HepG2 (cell line): ENCODE results near the gene RMND5A. TPM values are rescaled to one million over a fixed set of nuclear protein-coding genes. Genes with fewer than 3 reads are reported as not detected.

Experiments
- BCL3 ChIP-seq: sonication (generic); formaldehyde crosslinking; IDR thresholded peaks from 2 replicates; pipeline ENCODE4 v1.5.1; 2020; ENCODE audit warnings: mild to moderate bottlenecking, missing genetic modification reagents, moderate library complexity
- BCLAF1 ChIP-seq: fragments of 450-650 bp; IDR thresholded peaks from 2 replicates; pipeline ENCODE4 v1.6.1; 2017; ENCODE audit warnings: mild to moderate bottlenecking
- CREBL2 ChIP-seq: sonication (generic); formaldehyde crosslinking; IDR thresholded peaks from 2 replicates; pipeline ENCODE4 v1.8.1; 2023; ENCODE audit warnings: missing genetic modification reagents, mild to moderate bottlenecking, borderline replicate concordance
- NCOA5 ChIP-seq: sonication (generic); formaldehyde crosslinking; IDR thresholded peaks from 2 replicates; pipeline ENCODE4 v1.4.0; 2020; ENCODE audit warnings: missing genetic modification reagents
- POGZ ChIP-seq: sonication (generic); formaldehyde crosslinking; IDR thresholded peaks from 2 replicates; pipeline ENCODE4 v1.4.0; 2020; ENCODE audit warnings: mild to moderate bottlenecking, missing genetic modification reagents
- PTBP1 ChIP-seq: fragments of 200-400 bp; formaldehyde crosslinking; IDR thresholded peaks from 2 replicates; pipeline ENCODE4 v1.6.1; 2018; ENCODE audit warnings: low read length, low read depth; ENCODE audit not compliant: poor library complexity, severe bottlenecking
- SATB2 ChIP-seq: sonication (generic); formaldehyde crosslinking; IDR thresholded peaks from 2 replicates; pipeline ENCODE4 v1.5.0; 2020; ENCODE audit warnings: missing genetic modification reagents
- SP1 ChIP-seq, 2 experiments: fragments of 450-650 bp in 1 of 2; sonication (generic) in 1 of 2; formaldehyde crosslinking in 1 of 2; IDR thresholded peaks; 2 replicates each; pipeline versions ENCODE4 v1.4.0 to v1.6.1; 2016 to 2020; ENCODE audit warnings: missing genetic modification reagents in 1 of 2
- WIZ ChIP-seq: sonication (generic); formaldehyde crosslinking; IDR thresholded peaks from 2 replicates; pipeline ENCODE4 v1.5.1; 2020; ENCODE audit warnings: mild to moderate bottlenecking, missing genetic modification reagents
- ZBTB43 ChIP-seq: sonication (generic); formaldehyde crosslinking; conservative IDR thresholded peaks from 2 replicates; pipeline ENCODE4 v1.4.0; 2020; ENCODE audit warnings: missing genetic modification reagents
- ZNF430 ChIP-seq: sonication (generic); formaldehyde crosslinking; IDR thresholded peaks from 2 replicates; pipeline ENCODE4 v1.9.0; 2021; ENCODE audit warnings: mild to moderate bottlenecking, missing genetic modification reagents
- ZNF891 ChIP-seq: sonication (generic); formaldehyde crosslinking; IDR thresholded peaks from 2 replicates; pipeline ENCODE4 v1.5.0; 2020; ENCODE audit warnings: mild to moderate bottlenecking, missing genetic modification reagents
- polyA plus RNA-seq, 8 experiments: library from polyadenylated mRNA; depleted of rRNA in 3 of 8; stranded (reverse) in 7 of 8; unstranded in 1 of 8; fragments of >200 nt; fragmentation: Illumina TruSeq in 4 of 8; extraction: Trizol in 4 of 8; gene quantifications; 2 replicates each; pipeline versions ENCODE4 v1.2.1 to v1.2.3, GENCODE V29; 2011 to 2016; ENCODE audit warnings: low read depth in 4 of 8, missing spikeins in 1 of 8, mixed read lengths in 1 of 8; ENCODE audit not compliant: insufficient read depth in 1 of 8
- total RNA-seq, 5 experiments: library from RNA; depleted of rRNA; stranded (reverse); fragments of >200 nt; fragmentation: Illumina TruSeq; extraction: Trizol; gene quantifications; 2 replicates each; pipeline ENCODE4 v1.2.3, GENCODE V29; 2016; ENCODE audit warnings: low read depth in 1 of 5
- TF ChIP-seq, protein P1 (sequence below): sonication (generic); formaldehyde crosslinking; IDR thresholded peaks from 2 replicates; pipeline ENCODE4 v1.9.0; 2022; ENCODE audit warnings: low read depth, missing genetic modification reagents
- TF ChIP-seq, protein P2 (sequence below): sonication (generic); formaldehyde crosslinking; IDR thresholded peaks from 2 replicates; pipeline ENCODE4 v1.5.0; 2020; ENCODE audit warnings: mild to moderate bottlenecking, missing genetic modification reagents, borderline replicate concordance

Gene RMND5A
- total and polyA plus RNA-seq, 2 of the 13 experiments (the other 11 are each of a cell fraction or from before 2014, with no cell fraction given): 31.0 to 66.4 TPM

DNA sequence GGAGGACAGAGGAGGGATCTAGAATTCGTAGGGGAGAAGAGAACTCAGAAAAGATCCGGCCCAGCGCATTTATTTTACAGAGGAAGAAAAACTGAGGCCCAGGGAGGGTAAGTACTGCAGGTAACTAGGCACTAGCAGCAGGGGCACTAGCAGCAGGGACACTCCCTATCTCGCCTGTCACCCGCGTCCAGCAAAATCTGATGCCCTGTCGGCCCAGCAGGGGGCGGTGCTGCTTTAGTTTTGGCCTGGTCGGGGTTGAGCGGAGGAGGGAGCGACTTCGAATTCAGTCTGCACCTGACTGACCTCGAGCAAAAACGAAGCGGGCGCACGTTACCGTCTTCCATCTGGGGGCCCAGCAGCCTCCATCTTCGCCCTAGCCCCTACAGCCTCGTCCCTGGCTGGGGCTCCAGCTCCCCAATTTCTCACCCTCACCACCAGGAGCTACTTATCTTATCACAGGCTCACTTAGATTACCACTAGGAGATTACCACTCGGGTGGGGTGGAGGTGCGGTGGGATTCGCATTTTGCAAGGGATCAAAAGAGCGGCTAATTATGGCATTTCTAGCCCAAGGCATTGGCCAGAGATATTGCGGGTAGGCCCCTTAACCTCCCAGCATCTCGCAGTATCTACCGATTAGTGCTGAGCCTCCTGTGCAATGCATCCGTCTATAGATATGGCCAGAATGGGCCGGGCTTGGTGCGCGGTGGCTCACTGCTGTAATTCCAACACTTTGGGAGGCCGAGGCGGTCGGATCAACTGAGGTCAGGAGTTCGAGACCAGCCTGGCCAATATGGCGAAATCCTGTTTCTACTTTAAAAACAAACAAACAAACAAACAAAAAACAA lies 88.4 kb downstream of the RMND5A start (continued):
- no peak for TF ChIP-seq BCL3 (CRISPR knock-in tag)
- no peak for TF ChIP-seq NCOA5
- TF ChIP-seq ZBTB43: no peak
- TF ChIP-seq SATB2: no peak
- TF ChIP-seq CREBL2 (CRISPR knock-in tag): no peak; the same call in 1 of the 2 replicates
- TF ChIP-seq ZNF891 (CRISPR knock-in tag): no peak
- no peak for TF ChIP-seq BCLAF1
- TF ChIP-seq POGZ (CRISPR knock-in tag): peak; percentile 51
- TF ChIP-seq PTBP1: no peak
- TF ChIP-seq ZNF430 (CRISPR knock-in tag): peak; percentile 23; the same call in 1 of the 2 replicates
- TF ChIP-seq SP1 (IDR thresholded peaks at IDR 0.05): no peak
- TF ChIP-seq SP1 (CRISPR knock-in tag; IDR thresholded peaks at IDR 0.05): no peak
- TF ChIP-seq, protein P1, sequence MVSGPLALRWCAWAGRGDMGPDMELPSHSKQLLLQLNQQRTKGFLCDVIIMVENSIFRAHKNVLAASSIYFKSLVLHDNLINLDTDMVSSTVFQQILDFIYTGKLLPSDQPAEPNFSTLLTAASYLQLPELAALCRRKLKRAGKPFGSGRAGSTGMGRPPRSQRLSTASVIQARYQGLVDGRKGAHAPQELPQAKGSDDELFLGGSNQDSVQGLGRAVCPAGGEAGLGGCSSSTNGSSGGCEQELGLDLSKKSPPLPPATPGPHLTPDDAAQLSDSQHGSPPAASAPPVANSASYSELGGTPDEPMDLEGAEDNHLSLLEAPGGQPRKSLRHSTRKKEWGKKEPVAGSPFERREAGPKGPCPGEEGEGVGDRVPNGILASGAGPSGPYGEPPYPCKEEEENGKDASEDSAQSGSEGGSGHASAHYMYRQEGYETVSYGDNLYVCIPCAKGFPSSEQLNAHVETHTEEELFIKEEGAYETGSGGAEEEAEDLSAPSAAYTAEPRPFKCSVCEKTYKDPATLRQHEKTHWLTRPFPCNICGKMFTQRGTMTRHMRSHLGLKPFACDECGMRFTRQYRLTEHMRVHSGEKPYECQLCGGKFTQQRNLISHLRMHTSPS (CRISPR knock-in tag): no peak
- TF ChIP-seq WIZ: no peak
- TF ChIP-seq, protein P2, sequence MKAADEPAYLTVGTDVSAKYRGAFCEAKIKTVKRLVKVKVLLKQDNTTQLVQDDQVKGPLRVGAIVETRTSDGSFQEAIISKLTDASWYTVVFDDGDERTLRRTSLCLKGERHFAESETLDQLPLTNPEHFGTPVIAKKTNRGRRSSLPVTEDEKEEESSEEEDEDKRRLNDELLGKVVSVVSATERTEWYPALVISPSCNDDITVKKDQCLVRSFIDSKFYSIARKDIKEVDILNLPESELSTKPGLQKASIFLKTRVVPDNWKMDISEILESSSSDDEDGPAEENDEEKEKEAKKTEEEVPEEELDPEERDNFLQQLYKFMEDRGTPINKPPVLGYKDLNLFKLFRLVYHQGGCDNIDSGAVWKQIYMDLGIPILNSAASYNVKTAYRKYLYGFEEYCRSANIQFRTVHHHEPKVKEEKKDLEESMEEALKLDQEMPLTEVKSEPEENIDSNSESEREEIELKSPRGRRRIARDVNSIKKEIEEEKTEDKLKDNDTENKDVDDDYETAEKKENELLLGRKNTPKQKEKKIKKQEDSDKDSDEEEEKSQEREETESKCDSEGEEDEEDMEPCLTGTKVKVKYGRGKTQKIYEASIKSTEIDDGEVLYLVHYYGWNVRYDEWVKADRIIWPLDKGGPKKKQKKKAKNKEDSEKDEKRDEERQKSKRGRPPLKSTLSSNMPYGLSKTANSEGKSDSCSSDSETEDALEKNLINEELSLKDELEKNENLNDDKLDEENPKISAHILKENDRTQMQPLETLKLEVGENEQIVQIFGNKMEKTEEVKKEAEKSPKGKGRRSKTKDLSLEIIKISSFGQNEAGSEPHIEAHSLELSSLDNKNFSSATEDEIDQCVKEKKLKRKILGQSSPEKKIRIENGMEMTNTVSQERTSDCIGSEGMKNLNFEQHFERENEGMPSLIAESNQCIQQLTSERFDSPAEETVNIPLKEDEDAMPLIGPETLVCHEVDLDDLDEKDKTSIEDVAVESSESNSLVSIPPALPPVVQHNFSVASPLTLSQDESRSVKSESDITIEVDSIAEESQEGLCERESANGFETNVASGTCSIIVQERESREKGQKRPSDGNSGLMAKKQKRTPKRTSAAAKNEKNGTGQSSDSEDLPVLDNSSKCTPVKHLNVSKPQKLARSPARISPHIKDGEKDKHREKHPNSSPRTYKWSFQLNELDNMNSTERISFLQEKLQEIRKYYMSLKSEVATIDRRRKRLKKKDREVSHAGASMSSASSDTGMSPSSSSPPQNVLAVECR (CRISPR knock-in tag): peak; percentile 56; the same call in 1 of the 2 replicates
